Activated naive CD8-positive, alpha-beta T cell treated with anti-CD3 and anti-CD28 coated beads, Interleukin-2, amount 50 U/mL, for 16 hours (primary cell): ENCODE data around the gene ZNF678.
A peak's percentile ranks its signal among the peaks of the same experiment; 100 is the strongest.

ENCODE experiments used
- DNase-seq: peaks from one replicate; pipeline ENCODE4 v3.0.0-alpha.2; 2020; ENCODE audit warnings: low read depth, low spot score

The ZNF678 gene

DNA sequence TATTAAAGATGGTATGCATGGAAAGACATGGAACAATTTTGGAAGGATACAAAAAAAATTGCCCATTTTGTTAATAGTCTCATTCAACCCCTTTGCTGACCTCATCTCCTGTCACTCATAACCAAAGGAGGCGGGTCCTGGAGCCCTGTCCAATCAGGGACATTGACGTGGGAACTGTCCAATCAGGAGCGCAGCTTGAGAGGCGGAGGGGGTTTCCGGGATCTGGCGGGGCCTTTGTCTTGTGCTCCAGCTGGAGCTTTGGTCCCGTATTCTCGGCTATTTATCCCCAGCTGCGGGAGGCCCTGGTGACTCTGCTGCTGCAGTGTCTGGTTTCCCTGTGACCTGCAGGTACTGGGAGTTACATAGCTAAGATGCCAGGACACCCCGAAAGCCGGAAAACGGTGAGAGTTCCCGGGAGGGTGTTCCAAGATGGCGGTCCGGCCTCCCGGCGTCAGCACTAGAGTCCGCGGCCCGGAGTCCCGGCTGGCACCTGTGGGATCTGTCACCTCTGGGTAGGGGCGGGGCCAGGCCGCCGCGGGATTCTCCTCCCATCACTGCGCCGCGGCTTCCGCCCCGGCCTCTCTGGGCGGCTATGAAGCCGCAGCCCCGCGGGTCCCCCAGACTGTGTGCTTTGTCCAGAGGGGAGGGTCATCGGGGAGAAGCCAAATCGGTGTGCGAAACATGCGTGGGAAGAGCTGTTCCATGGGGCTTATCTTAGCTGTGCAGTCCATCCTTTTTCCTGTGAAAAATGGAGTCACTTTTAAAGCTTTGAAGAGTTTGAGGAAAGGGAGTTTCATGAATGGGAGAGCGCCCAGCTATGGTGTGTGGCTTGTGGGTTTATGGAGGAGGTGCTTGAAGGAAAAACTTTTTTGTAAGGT lies at the start of gene ZNF678:
ZNF678 (plus strand) TSS at position 233 of the 878 bp plus-strand sequence. CDS start 87,436 bp downstream, outside the sequence.
- peak; percentile 78 for DNase-seq

GRCh38 chr1:227518876-227519275 lies 44.5 kb upstream of the ZNF678 start:
- no peak for DNase-seq

DNA sequence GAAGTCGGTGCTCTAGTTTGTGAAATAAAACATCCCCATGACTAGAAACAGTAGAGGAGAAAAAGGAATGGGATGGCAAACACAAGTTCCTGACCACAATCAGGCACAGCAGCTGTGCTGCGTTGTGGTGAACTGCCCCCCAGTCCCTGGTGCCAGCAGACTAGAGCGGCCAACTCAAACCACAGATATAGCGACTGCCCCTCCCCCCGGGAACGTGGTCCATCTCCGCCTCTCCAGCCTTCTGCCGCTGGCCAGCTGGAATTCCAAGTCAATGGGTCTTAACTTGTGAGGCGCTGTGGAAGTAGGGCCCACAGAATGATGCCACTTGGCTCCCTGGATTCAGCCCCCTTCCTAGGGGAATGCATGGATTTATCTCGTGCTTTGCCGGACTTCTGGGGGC lies 41.6 kb upstream of the ZNF678 start:
- no peak for DNase-seq

DNA sequence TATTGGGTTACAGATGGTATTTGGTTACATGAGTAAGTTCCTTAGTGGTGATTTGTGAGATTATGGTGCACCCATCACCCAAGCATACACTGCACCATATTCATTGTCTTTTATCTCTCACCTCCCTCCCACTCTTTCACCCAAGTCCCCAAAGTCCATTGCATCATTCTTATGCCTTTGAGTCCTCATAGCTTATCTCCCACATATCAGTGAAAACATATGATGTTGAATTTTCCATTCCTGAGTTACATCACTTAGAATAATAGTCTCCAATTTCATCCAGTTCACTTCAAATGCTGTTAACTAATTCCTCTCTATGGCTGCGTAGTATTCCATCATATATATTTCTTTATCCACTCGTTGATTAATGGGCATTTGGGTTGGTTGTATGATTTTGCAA lies 36.8 kb upstream of the ZNF678 start:
- DNase-seq, result no peak

- DNase-seq, result no peak
Measured at GRCh38 chr1:227532019-227532619, 31.2 kb upstream of the ZNF678 start.

- DNase-seq, result no peak
Measured at GRCh38 chr1:227540170-227541098, 22.9 kb upstream of the ZNF678 start.

DNA sequence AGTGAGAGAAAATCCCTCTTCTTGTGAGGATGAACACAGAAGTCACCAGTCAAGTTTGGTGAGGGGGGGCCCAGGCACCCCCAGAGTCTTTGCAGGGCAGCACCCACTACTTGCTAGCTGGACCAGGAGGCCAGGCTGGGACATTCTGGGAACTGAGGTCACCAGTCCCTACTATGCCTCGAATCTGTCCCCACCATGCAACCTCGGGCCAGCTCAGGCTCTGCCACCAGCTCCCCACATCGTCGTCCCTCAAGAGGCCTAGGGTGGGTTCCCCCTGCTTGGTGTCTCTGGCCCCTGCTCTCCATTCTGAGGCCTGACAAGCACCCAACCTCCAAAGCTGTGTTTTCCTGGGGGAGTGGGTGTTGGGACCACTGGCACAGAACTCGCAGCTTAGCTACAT lies 22.2 kb upstream of the ZNF678 start:
- DNase-seq, result no peak

- DNase-seq, result no peak
Measured at GRCh38 chr1:227541796-227542152, 21.6 kb upstream of the ZNF678 start.

DNA sequence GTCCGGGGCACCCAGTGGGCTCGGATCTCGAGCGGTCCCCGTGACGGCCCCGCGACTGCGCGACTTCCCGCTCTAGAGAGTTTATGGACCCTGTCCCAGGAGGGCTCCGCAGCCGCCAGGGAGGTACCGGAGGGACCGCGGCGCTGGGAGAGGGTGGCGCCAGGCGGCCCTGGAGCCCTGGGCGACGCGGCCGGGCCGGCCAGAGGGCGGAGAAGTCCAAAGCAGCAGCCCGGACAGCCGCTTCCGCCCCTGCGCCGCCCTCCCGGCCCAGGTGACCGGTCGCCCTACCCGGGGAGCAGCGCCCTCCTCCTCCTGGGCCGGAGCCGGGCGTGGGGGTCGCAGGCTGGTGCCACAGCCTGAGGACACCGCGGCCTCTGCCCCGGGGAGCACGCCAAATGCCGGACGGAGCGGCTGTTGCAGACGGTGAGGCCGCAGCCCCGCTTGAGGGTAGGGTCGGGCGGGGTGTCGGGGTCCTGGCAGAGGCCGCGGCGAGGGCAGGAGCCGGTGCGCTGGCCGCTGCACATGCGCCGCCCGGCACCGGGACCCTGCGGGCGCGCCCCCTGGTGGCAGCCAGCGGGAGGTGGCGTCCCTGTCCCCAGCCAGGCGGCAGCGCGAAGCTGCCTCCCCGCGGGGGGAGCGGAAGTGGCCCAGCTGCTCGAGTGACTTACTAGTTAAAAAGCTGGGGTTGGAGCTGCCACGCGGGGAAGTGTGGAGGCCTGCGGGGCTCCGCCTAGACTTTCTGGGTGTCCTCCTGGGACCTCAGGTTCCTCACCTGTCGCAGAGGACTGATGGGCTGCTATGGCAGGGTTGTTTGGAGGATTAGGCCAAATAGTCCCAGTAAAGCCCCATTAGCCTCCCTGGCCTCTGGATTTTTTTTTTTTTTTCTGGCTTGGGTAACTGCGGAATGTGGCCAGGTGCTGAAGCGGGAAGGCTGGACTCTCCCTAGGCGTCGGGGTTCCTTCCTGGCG lies 20.9 kb upstream of the ZNF678 start:
- peak; percentile 80 for DNase-seq

GRCh38 chr1:227543283-227544066 lies 19.9 kb upstream of the ZNF678 start:
- no peak for DNase-seq

DNA sequence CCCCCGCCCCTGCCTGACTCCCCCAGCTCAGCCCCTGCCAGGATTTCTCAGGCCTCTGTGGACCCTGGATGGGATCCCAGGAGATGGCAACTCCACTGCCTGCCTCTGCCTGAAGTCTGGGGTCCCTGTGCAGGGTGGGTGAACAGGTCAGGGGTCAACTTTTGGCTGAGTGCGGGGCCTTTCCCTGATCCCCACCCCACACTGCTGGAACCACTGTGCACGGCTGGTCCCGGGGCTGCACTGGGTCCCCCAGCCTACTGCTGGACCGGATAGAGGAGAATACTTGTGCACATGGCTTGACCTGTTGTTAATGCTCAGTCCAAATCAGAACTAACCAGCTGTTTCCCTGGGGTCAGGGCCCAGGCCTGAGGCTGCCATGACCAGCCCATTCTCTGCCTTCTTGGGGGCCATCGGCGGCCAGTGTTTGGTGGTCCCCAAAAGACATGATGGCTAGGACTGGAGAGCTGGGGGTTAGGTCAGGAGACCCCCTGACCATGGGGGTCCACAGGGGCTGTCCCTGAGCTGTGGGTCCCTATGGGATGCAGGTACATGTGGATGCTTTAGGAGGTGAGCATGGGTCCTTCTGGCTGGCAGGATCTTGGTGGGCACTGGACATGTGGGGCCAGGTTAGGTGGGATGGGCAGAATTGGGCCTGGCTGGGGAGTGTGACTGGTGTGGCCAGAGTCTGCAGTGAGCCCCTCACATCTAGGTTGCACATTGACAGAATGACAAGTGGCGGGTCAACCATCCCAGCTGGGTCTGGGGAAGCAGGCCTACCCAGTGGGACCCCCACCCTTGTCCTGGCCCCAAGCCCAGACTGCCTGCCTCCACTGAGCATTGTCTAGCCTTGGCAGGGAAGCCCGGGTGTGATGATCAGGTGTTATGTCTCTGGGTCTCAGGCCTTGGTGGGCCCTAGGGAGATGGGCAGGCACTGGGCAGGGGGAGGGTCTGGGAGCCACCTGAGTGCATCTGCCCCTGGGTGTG lies 19.0 kb upstream of the ZNF678 start:
- DNase-seq, result no peak

- no peak for DNase-seq
Measured at GRCh38 chr1:227545361-227545760, 18.0 kb upstream of the ZNF678 start.

DNA sequence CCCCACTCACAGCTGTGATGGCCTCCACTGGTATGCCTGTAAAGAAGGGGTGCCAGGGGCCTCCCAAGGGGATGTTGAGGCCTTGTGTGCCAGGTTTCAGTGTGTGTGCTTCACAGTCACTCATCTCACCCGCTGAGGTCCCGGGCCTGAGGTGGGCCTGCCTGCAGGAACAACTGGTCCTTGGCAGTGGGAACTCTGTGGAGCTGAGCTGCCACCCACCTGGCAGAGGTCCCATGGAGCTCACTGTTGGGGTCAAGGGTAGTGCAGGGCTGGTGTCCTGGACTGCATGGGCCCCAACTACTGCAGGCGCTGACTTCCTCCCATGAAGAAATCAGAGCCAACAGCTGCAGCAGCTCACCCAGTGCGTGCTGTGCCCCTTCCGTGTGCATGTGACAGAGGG lies 17.3 kb upstream of the ZNF678 start:
- DNase-seq, result no peak

- no peak for DNase-seq
Measured at GRCh38 chr1:227546598-227547309, 16.6 kb upstream of the ZNF678 start.

DNA sequence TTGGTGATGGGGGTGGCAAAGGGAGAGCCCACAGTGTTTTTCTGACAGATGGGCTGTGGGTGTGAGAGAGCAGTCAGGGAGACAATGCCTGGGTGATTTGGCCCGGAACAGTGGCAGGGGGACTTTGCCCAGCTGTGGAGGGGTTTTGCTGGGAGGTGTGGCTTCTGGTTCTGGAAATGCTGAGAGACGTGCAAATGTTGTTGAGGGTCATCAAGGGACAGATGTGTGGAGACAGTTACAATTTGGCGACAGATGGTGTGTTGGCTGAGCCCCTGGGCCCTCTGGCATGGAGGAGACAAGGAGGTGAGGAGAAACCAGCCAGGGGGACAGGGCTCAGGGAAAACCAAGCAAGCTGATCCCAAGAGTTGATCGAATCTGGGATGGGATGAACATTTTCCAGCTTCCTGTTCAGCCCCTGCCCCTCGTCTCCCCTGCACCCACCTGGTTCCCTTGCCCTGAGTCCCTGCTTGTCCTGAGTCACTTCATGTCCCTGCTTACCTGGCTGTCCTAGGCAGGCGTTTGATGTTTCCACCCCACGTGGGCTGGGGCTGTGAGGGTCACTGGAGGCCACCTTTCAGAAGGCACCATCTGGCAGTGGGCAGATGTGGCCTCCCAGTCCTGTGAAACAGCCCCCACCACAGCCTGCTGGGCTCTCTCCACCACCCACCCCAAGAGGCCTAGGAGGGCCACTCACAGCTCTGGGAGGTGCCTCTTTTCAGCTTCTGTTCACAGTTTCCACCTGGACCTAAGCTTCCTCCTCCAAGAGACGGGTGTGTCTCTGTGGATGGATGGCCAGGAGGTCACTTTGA lies 15.8 kb upstream of the ZNF678 start:
- DNase-seq, result no peak

GRCh38 chr1:227548119-227548397 lies 15.3 kb upstream of the ZNF678 start:
- no peak for DNase-seq

DNA sequence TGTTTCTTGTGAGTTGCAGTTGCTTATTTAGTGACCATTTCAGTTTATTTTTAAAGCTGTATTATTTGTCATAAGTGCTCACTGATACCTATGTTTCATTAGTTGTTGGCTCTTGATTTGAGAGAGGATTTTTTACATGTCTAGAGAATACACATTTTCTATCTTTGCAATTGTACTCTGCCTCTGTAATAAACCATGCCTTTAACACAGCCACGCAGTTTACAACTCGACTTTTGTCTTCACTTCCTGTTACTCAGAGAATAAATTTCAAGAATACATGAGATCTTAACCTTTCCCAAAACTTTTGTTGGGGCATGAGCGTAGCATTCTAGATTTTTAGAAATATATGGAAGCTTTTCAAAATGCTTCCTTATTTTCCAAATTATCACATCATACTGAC lies 14.9 kb upstream of the ZNF678 start:
- DNase-seq, result no peak

DNA sequence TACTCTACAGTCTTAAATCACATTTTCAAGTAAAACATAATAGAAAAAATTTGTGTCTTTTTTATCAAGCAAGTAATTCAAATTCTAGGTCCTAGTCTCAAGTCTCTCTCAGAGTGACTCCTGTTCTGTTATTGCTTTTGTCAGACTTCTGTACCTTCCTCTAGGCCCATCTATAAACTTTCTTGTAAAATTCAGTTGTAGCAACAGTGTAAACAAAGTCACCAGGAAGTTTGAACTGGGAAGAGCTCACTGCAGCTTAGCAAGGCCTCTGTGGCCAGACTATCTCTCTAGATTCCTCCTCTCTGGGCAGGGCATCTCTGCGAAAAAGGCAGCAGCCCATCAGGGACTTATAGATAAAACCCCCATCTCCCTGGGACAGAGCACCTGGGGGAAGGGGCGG lies 13.5 kb upstream of the ZNF678 start:
- no peak for DNase-seq
